ENCODE data around the gene NPTN.

NPTN gene

DNA sequence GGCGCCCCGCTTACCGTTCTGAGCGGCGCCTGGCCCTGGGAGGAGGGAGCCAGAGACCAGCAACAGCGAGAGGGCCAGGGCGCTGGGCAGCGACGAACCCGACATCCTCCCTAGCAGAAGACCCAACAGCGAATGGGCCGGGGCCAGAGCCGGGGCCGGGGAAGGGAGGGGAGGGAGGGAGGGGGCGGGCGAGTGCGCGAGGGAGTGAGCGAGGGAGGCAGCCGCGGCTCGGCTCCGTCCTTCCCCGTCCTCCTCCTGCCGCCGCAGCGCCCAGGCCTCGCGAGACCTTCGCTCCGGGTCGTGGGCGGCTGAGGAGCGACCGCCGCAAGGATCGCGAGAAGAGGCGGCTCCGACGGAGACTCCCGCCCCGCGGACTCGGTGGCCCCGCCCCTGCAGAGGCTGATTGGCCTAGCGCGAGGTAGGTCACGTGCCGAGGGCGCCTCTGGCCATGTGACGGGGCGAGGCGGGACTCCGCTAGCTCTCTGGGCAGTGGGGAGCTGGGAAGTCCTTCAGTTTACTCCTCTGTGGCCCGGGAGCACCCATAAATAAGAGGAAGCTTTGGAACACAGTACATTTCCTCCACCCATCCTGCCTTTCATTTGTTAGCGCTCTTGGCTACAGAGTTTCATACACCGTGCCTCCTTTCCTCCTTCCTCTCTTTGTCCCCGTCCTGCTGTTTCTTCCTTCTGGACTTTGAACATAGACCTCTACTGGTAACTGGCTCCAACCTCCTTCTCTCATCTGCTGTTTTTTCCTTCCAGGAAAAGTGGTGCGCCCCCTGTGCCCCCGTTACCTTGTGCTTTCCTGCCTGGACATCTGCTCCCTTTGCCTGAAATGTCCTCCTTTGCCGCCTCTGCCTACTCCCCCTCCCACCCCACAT, at the start of gene NPTN:
Gene NPTN, minus strand, starts transcription at position 279 of the 880 bp plus-strand sequence. Its CDS starts 174 bp downstream, at position 105.
- peak within 1 kb of the TSS; percentile 83 to 93 for H3K27ac Mint-ChIP-seq
- peak within 1 kb of the TSS; percentile 86 to 89 for H3K4me3 Mint-ChIP-seq
- H3K27me3 Mint-ChIP-seq, result peaks cover 19% of the 10 kb centered on the region
- no peaks in the 10 kb centered on the region for H3K9me3 Mint-ChIP-seq
- H3K4me1 Mint-ChIP-seq, result peaks cover 58% of the 10 kb centered on the region
- ATAC-seq, result peak; percentile 95
- peak; percentile 99 for DNase-seq

- H3K27me3 Mint-ChIP-seq, result peaks cover 69% of the 10 kb centered on the region
- H3K4me3 Mint-ChIP-seq, result no peak overlapping the region
- ATAC-seq, result no peak
- H3K4me1 Mint-ChIP-seq, result peaks cover 21% of the 10 kb centered on the region
- no peak for DNase-seq
- no peak overlapping the region for H3K27ac Mint-ChIP-seq
- no peaks in the 10 kb centered on the region for H3K9me3 Mint-ChIP-seq
Observed at GRCh38 chr15:73682600-73683090, 49.5 kb upstream of the NPTN start.

GRCh38 chr15:73681856-73682599, 48.8 kb upstream of the NPTN start:
- H3K4me3 Mint-ChIP-seq, result no peak overlapping the region

DNA sequence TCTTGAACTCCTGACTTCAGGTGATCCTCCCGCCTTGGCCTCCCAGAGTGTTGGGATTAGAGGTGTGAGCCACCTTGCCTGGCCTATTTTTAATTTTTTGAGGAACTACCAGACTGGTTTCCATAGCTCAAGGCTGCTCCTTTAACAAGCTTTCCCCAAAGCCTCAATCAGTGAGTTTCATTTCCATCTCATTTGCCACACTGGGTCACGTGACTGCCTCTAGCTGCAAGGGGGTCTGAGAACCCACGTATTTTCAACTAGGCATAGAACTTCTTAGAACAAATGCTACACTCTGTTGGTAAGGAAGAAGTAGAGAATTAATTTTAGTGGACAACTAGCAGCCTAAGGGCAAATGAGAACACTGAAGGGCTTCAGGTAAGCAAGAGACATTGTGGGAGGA, 47.9 kb upstream of the NPTN start:
- no peak overlapping the region for H3K4me3 Mint-ChIP-seq
- peaks cover 21% of the 10 kb centered on the region for H3K4me1 Mint-ChIP-seq
- DNase-seq (no peak), ATAC-seq (no peak)
- no peak overlapping the region for H3K27ac Mint-ChIP-seq
- no peaks in the 10 kb centered on the region for H3K9me3 Mint-ChIP-seq
- H3K27me3 Mint-ChIP-seq, result peaks cover 53% of the 10 kb centered on the region

More at GRCh38 chr15:73681856-73682599, 48.8 kb upstream of the NPTN start:
- Mint-ChIP-seq H3K27me3 (peaks cover 63% of the 10 kb centered on the region), H3K27ac (no peak overlapping the region), H3K4me1 (peaks cover 21% of the 10 kb centered on the region), H3K9me3 (no peaks in the 10 kb centered on the region)
- no peak for DNase-seq
- no peak for ATAC-seq

DNA sequence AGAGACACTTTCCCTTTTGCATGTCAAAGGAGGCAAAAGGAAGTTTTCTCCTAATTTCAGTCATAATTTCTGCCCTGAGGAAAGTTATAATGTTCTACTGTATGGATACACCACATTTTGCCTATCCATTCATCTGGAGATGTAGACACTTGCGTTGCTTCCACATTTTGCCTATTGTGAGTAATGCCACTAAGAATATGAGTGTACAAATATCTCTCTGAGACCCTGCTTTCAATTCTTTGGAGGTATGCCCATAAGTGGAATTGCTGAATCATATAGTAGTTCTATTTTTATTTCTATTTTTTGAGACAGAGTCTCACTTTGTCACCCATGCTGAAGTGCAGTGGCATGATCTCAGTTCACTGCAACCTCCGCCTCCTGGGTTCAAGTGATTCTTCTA, 47.4 kb upstream of the NPTN start:
- no peak for ATAC-seq
- H3K27me3 Mint-ChIP-seq, result peaks cover 48% of the 10 kb centered on the region

DNA sequence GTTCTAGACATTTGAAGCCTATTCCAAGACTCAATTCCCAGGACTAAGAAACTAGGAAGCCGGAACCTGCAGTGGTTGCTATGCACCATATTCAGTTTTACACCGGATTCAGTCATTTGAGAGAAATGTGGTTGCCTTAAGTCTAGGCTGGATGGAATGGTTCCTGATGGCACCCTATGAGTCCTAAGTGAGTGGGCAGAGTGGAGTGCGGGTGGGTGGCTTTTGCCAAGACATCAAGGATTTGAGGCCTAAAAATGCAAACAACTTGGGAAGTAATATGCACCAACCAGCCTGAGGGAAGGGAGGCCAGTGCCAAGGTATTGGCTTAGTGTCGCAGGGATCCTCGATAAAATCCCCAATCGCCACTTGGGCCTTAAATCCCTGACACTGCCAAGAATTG, 46.8 kb upstream of the NPTN start:
- Mint-ChIP-seq H3K27ac (no peak overlapping the region), H3K9me3 (no peaks in the 10 kb centered on the region), H3K27me3 (peaks cover 42% of the 10 kb centered on the region), H3K4me1 (peaks cover 18% of the 10 kb centered on the region), H3K4me3 (no peak overlapping the region)
- ATAC-seq, result no peak
- no peak for DNase-seq

More for the DNA sequence above, 47.4 kb upstream of the NPTN start:
- DNase-seq, result no peak
- Mint-ChIP-seq H3K4me3 (no peak overlapping the region), H3K9me3 (no peaks in the 10 kb centered on the region), H3K27ac (no peak overlapping the region), H3K4me1 (peaks cover 21% of the 10 kb centered on the region)

- H3K4me1 Mint-ChIP-seq, result peaks cover 19% of the 10 kb centered on the region
- DNase-seq (no peak), ATAC-seq (no peak)
- no peaks in the 10 kb centered on the region for H3K9me3 Mint-ChIP-seq
- H3K4me3 Mint-ChIP-seq, result no peak overlapping the region
- H3K27ac Mint-ChIP-seq, result no peak overlapping the region
- H3K27me3 Mint-ChIP-seq, result peaks cover 40% of the 10 kb centered on the region
Observed at GRCh38 chr15:73679180-73679579, 46.0 kb upstream of the NPTN start.

DNA sequence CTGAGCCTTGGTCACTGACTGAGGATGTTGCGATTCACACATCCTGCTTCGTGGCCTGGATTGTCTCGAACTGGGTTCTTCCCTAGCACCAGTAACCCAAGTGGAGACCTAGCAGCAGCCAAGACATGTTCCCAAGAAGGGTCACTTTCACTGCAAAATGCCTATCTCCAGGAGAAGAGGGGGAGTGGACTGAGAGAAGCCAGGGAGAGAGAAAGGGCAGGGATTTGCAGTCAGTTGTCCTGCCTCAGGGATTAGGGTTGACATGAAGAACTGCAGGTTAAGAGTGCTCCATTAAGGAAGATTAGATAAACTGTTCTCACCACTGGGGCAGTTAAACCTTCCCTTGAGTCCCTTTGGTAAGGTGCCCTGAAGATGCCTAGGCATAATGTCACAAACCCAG, 45.3 kb upstream of the NPTN start:
- ATAC-seq (no peak), DNase-seq (no peak)
- H3K4me1 Mint-ChIP-seq, result peaks cover 13% of the 10 kb centered on the region
- peaks cover 40% of the 10 kb centered on the region for H3K27me3 Mint-ChIP-seq
- peak overlapping the region in 1 of 2 donors; percentile 10 for H3K27ac Mint-ChIP-seq
- H3K9me3 Mint-ChIP-seq, result no peaks in the 10 kb centered on the region
- no peak overlapping the region for H3K4me3 Mint-ChIP-seq

DNA sequence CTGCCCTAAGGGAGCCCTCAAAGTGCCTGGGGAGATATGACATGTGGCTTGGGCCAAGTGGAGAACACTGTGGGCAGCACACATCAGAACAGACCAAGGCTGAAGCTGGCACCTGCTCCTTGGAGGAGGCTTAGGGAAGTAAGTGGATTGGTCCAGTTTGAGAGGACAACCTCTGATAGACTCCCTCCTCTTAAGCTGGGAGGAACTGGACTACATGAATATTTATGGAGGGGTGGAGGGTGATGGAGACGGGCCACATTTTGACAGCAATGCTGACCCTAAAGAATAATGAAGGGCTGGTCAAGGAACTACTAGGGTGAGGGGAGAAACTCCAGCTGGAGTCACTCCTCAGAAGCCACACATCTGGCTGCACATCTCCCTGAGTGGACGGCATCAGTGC, 44.5 kb upstream of the NPTN start:
- DNase-seq (no peak), ATAC-seq (no peak)
- Mint-ChIP-seq H3K27me3 (peaks cover 39% of the 10 kb centered on the region), H3K9me3 (no peaks in the 10 kb centered on the region), H3K4me1 (peaks cover 5% of the 10 kb centered on the region), H3K4me3 (no peak overlapping the region), H3K27ac (no peak overlapping the region)

- Mint-ChIP-seq H3K4me3 (no peak overlapping the region), H3K27me3 (peaks cover 34% of the 10 kb centered on the region), H3K27ac (no peak overlapping the region), H3K9me3 (no peaks in the 10 kb centered on the region), H3K4me1 (peaks cover 5% of the 10 kb centered on the region)
- peak; percentile 33 to 41 for DNase-seq
- ATAC-seq, result peak; percentile 40
Observed at GRCh38 chr15:73677146-73677607, 44.0 kb upstream of the NPTN start.

- DNase-seq (no peak), ATAC-seq (peak; percentile 49)
- no peak overlapping the region for H3K4me3 Mint-ChIP-seq
- H3K4me1 Mint-ChIP-seq, result peaks cover 5% of the 10 kb centered on the region
- H3K9me3 Mint-ChIP-seq, result no peaks in the 10 kb centered on the region
- peaks cover 40% of the 10 kb centered on the region for H3K27me3 Mint-ChIP-seq
- no peak overlapping the region for H3K27ac Mint-ChIP-seq
Observed at GRCh38 chr15:73674587-73674986, 41.4 kb upstream of the NPTN start.

DNA sequence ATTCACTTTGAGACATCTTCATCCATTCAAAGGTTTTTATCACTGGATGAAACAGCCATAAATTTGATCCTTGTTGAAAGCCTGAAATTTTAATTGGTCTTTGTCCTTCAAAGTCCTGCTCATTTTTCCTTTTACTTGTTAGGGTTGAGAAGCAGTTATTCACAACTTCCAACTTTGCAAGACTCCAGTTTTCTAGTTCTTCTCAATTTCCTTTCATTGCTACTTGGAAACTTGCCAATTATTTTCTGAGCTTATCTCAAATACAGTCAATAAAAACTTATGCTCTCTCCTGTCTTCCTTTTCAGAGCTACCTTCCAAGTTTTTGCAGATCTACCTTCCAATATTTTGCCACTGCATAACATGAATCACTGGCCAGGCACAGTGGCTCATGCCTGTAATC, 27.3 kb upstream of the NPTN start:
- H3K27ac Mint-ChIP-seq, result no peak overlapping the region
- ATAC-seq (no peak), DNase-seq (no peak)
- H3K27me3 Mint-ChIP-seq, result peaks cover 60% of the 10 kb centered on the region
- no peak overlapping the region for H3K4me3 Mint-ChIP-seq
- no peaks in the 10 kb centered on the region for H3K4me1 Mint-ChIP-seq
- H3K9me3 Mint-ChIP-seq, result peaks cover 5 to 7% of the 10 kb centered on the region in 2 donors

- Mint-ChIP-seq H3K27ac (peak overlapping the region in 1 of 2 donors; percentile 28), H3K9me3 (peaks cover 5 to 7% of the 10 kb centered on the region in 2 donors), H3K27me3 (peaks cover 69% of the 10 kb centered on the region), H3K4me1 (no peaks in the 10 kb centered on the region), H3K4me3 (no peak overlapping the region)
- no peak for ATAC-seq
- DNase-seq, result no peak
Observed at GRCh38 chr15:73658645-73659044, 25.5 kb upstream of the NPTN start.

DNA sequence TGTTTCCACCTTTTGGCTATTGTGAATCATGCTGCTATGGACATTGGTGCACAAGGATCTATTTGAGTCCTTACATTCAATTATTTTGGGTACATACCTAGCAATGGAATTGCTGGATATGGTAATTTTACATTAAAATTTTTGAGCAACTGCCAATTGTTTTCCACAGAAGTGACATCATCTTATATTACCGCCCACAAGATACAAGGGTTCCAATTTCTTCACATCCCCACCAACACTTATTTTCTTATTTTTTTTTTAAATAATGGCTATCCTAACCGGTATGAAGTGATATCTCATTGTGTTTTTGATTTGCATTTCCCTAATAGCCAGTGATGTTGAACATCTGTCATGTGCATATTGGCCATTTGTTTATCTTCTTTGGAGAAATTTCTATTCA, 22.5 kb upstream of the NPTN start:
- peaks cover 15% of the 10 kb centered on the region for H3K4me1 Mint-ChIP-seq

GRCh38 chr15:73654659-73655058, 21.5 kb upstream of the NPTN start:
- H3K4me1 Mint-ChIP-seq, result peaks cover 23% of the 10 kb centered on the region
- ATAC-seq (no peak), DNase-seq (no peak)
- no peak overlapping the region for H3K27ac Mint-ChIP-seq
- peaks cover 61% of the 10 kb centered on the region for H3K27me3 Mint-ChIP-seq
- H3K9me3 Mint-ChIP-seq, result peaks cover 7 to 9% of the 10 kb centered on the region in 2 donors
- no peak overlapping the region for H3K4me3 Mint-ChIP-seq

More for the DNA sequence above, 22.5 kb upstream of the NPTN start:
- H3K4me3 Mint-ChIP-seq, result no peak overlapping the region
- peaks cover 65% of the 10 kb centered on the region for H3K27me3 Mint-ChIP-seq
- no peak overlapping the region for H3K27ac Mint-ChIP-seq
- peaks cover 7 to 9% of the 10 kb centered on the region in 2 donors for H3K9me3 Mint-ChIP-seq
- DNase-seq (no peak), ATAC-seq (no peak)

All from stimulated activated naive CD8-positive, alpha-beta T cell treated with anti-CD3 and anti-CD28 coated beads, Interleukin-15, amount 100 ng/mL, for 72 hours (primary cell).